CD4-positive, alpha-beta T cell (primary cell): ENCODE measurements around the gene SNRNP200. TPM values are rescaled to one million over a fixed set of nuclear protein-coding genes. Genes with fewer than 3 reads are reported as not detected.

Experiments
- ATAC-seq: fragments of 200-7000 bp; cut with Tn5 transposase; one replicate; pipeline ENCODE4 v1.10.0; 2022; ENCODE audit warnings: mild to moderate bottlenecking; ENCODE audit not compliant: poor library complexity
- CTCF ChIA-PET: fragments of 350-600 bp; sonication (Branson Sonifier 250); formaldehyde crosslinking; loops from one replicate; lab custom pipeline; 2021; ENCODE audit warnings: antibody characterized with exemption, inconsistent platforms; lab: Charles Lee
- POLR2A ChIA-PET: fragments of 350-600 bp; sonication (Branson Sonifier 250); formaldehyde crosslinking; loops from one replicate; lab custom pipeline; 2021; ENCODE audit warnings: antibody characterized with exemption, inconsistent platforms; lab: Charles Lee
- DNase-seq, 14 experiments: peaks; one replicate each; pipeline ENCODE4 v3.0.0-alpha.2; 2013 to 2020; ENCODE audit warnings: mixed read lengths in 2 of 14
- H3K27ac ChIP-seq, 2 donors: one replicate each; pipeline versions ENCODE4 v1.5.1 to v1.7.0; 2013; ENCODE audit warnings: low read length in 2 of 2, low read depth in 1 of 2, mild to moderate bottlenecking in 1 of 2
- H3K27me3 ChIP-seq, 2 experiments: 1 replicate in 1 of 2; 2 replicates in 1 of 2; pipeline versions ENCODE4 v1.6.1 to v1.7.0; 2013; ENCODE audit warnings: low read length in 2 of 2, control low read depth in 1 of 2, mild to moderate bottlenecking in 1 of 2, moderate library complexity in 1 of 2; ENCODE audit not compliant: insufficient read depth in 2 of 2, control insufficient read depth in 1 of 2
- H3K36me3 ChIP-seq: one replicate; pipeline ENCODE4 v1.6.1; 2013; ENCODE audit warnings: low read length, control low read depth; ENCODE audit not compliant: insufficient read depth
- H3K4me1 ChIP-seq: one replicate; pipeline ENCODE4 v1.6.1; 2013; ENCODE audit warnings: low read length, control low read depth; ENCODE audit not compliant: insufficient read depth
- H3K4me3 ChIP-seq: one replicate; pipeline ENCODE4 v1.5.1; 2013; ENCODE audit warnings: mild to moderate bottlenecking, low read length, moderate library complexity
- H3K9me3 ChIP-seq, 2 experiments: 1 replicate in 1 of 2; 2 replicates in 1 of 2; pipeline versions ENCODE4 v1.6.1 to v1.7.0; 2013; ENCODE audit warnings: low read length in 2 of 2, mild to moderate bottlenecking in 2 of 2, control low read depth in 1 of 2, moderate library complexity in 1 of 2; ENCODE audit not compliant: control insufficient read depth in 1 of 2, insufficient read depth in 1 of 2
- H3K27ac Mint-ChIP-seq: one replicate; pipeline ENCODE4 v1.8.0; 2020; ENCODE audit warnings: mixed read lengths
- H3K27me3 Mint-ChIP-seq: one replicate; pipeline ENCODE4 v1.8.0; 2021; ENCODE audit warnings: mixed read lengths
- H3K36me3 Mint-ChIP-seq: one replicate; pipeline ENCODE4 v1.8.0; 2021; ENCODE audit warnings: low read depth, mixed read lengths
- H3K4me1 Mint-ChIP-seq: one replicate; pipeline ENCODE4 v1.8.0; 2021; ENCODE audit warnings: low read depth, mixed read lengths
- H3K4me3 Mint-ChIP-seq: one replicate; pipeline ENCODE4 v1.8.0; 2020; ENCODE audit warnings: mild to moderate bottlenecking, mixed read lengths
- H3K9me3 Mint-ChIP-seq: one replicate; pipeline ENCODE4 v1.8.0; 2020; ENCODE audit warnings: mixed read lengths
- CTCF ChIP-seq: fragments of 200-600 bp; IDR thresholded peaks from one replicate; pipeline ENCODE4 v1.8.0; 2022; ENCODE audit warnings: antibody characterized with exemption, mild to moderate bottlenecking
- intact Hi-C, 2 experiments: fragments of 100-400 bp; cut with DNase I in 1 of 2; cut with micrococcal nuclease in 1 of 2; formaldehyde crosslinking; loops; one replicate each; pipeline versions ENCODE4 v1.15.1 to v1.9.0; 2023 to 2025; cut with DNase I, micrococcal nuclease
- total RNA-seq, 174 experiments: library from RNA in 2 of 174; stranded (reverse) in 2 of 174; gene quantifications; one replicate each; pipeline ENCODE4 v1.2.3 and lab custom pipeline; 2021 to 2026

SNRNP200 gene
- total RNA-seq, 2 experiments from 2014 or later: 274 to 297 TPM

GRCh38 chr2:96320326-96320725 is 15.0 kb upstream of the SNRNP200 start:
- Histone ChIP-seq H3K4me1 (peaks cover 64% of the 10 kb centered on the region), H3K36me3 (no peaks in the 10 kb centered on the region), H3K27ac (no peak overlapping the region), H3K27me3 (no peaks in the 10 kb centered on the region), H3K9me3 (no peaks in the 10 kb centered on the region), H3K4me3 (peak overlapping the region; percentile 92)
- POLR2A ChIA-PET: interaction anchor here (0.7 to 7.1 kb wide), 6 partner anchors 15 to 112 kb away, joined by 3 to 59 read pairs (median 6); partner anchors contain the start of genes NCAPH, SNRNP200 and STARD7
- CTCF ChIA-PET: interaction anchor here (2.0 to 3.6 kb wide), 2 partner anchors 24 to 87 kb away, joined by 7 to 18 read pairs; no protein-coding TSS in a partner anchor
- ATAC-seq (no peak), DNase-seq (no peak)
- Mint-ChIP-seq H3K4me1 (peaks cover 46% of the 10 kb centered on the region), H3K27me3 (peaks cover 3% of the 10 kb centered on the region), H3K36me3 (no peaks in the 10 kb centered on the region), H3K4me3 (peak overlapping the region; percentile 84), H3K27ac (peak overlapping the region; percentile 16), H3K9me3 (no peaks in the 10 kb centered on the region)
- no peak for TF ChIP-seq CTCF
- intact Hi-C loops: loop anchor here in 1 of 2 experiments (10.0 kb wide), 1 partner anchor 116 kb away; the partner anchor contains the start of gene STARD7

- intact Hi-C loops: no loop called here
- H3K27me3 ChIP-seq: no peaks in the 10 kb centered on the region
- CTCF ChIA-PET: interaction anchor here (2.0 to 3.6 kb wide), 2 partner anchors 25 to 88 kb away, joined by 7 to 18 read pairs; no protein-coding TSS in a partner anchor
Measured at GRCh38 chr2:96319396-96319795, 14.1 kb upstream of the SNRNP200 start.

GRCh38 chr2:96318723-96319122 is 13.4 kb upstream of the SNRNP200 start:
- DNase-seq: no peak
- ATAC-seq: no peak
- intact Hi-C loops: no loop called here
- Mint-ChIP-seq H3K27me3 (peaks cover 3% of the 10 kb centered on the region), H3K4me1 (peaks cover 42% of the 10 kb centered on the region), H3K9me3 (no peaks in the 10 kb centered on the region), H3K27ac (peak overlapping the region; percentile 18), H3K4me3 (peak overlapping the region; percentile 2), H3K36me3 (no peaks in the 10 kb centered on the region)
- no peaks in the 10 kb centered on the region for H3K9me3 ChIP-seq
- TF ChIP-seq CTCF: no peak
- H3K27me3 ChIP-seq: no peaks in the 10 kb centered on the region
- H3K36me3 ChIP-seq: no peaks in the 10 kb centered on the region
- H3K27ac ChIP-seq: no peak overlapping the region
- POLR2A ChIA-PET: interaction anchor here (0.9 to 1.0 kb wide), 2 partner anchors 13 to 95 kb away, joined by 3 read pairs; no protein-coding TSS in a partner anchor
- peaks cover 59% of the 10 kb centered on the region for H3K4me1 ChIP-seq
- H3K4me3 ChIP-seq: no peak overlapping the region
- CTCF ChIA-PET: interaction anchor here (0.7 to 3.6 kb wide), 2 partner anchors 9 to 26 kb away, joined by 3 to 18 read pairs; no protein-coding TSS in a partner anchor

More at GRCh38 chr2:96319396-96319795, 14.1 kb upstream of the SNRNP200 start:
- DNase-seq (peak in 1 of 14 experiments; percentile 36), ATAC-seq (no peak)
- H3K27me3 Mint-ChIP-seq: peaks cover 3% of the 10 kb centered on the region
- H3K9me3 ChIP-seq: no peaks in the 10 kb centered on the region
- H3K36me3 ChIP-seq: no peaks in the 10 kb centered on the region
- no peaks in the 10 kb centered on the region for H3K36me3 Mint-ChIP-seq
- H3K4me3 Mint-ChIP-seq: peak overlapping the region; percentile 2
- no peak overlapping the region for H3K27ac ChIP-seq
- peak overlapping the region; percentile 18 for H3K27ac Mint-ChIP-seq
- H3K9me3 Mint-ChIP-seq: no peaks in the 10 kb centered on the region
- no peak overlapping the region for H3K4me3 ChIP-seq
- POLR2A ChIA-PET: interaction anchor here (1.0 to 7.1 kb wide), 3 partner anchors 15 to 95 kb away, joined by 3 to 59 read pairs (median 3); partner anchors contain the start of gene SNRNP200
- H3K4me1 ChIP-seq: peaks cover 61% of the 10 kb centered on the region
- TF ChIP-seq CTCF: no peak
- peaks cover 42% of the 10 kb centered on the region for H3K4me1 Mint-ChIP-seq
